Smooth muscle cell (in vitro differentiated cells): ENCODE results near the gene OOSP4A. TPM values are rescaled to one million over a fixed set of nuclear protein-coding genes. Genes with fewer than 3 reads are reported as not detected.

ENCODE experiments used
- DNase-seq: peaks from one replicate; lab custom pipeline; 2025; ENCODE audit not compliant: unreplicated experiment; lab: John Stamatoyannopoulos, UW
- H2AFZ ChIP-seq: fragments of 200-600 bp; sonication (generic); 2 replicates; pipeline ENCODE4 v1.6.0; 2016; ENCODE audit warnings: antibody characterized with exemption, low read depth, mild to moderate bottlenecking
- H3F3A ChIP-seq: fragments of 200-600 bp; sonication (generic); 2 replicates; pipeline ENCODE4 v1.6.0; 2017; ENCODE audit warnings: antibody characterized with exemption, low read depth
- H3K27ac ChIP-seq: fragments of 200-600 bp; sonication (generic); 2 replicates; pipeline ENCODE4 v1.5.1; 2016; ENCODE audit warnings: low read depth, mild to moderate bottlenecking
- H3K27me3 ChIP-seq: fragments of 200-600 bp; sonication (generic); 2 replicates; pipeline ENCODE4 v1.6.1; 2016; ENCODE audit warnings: low read depth, mild to moderate bottlenecking
- H3K36me3 ChIP-seq: fragments of 200-600 bp; sonication (generic); 2 replicates; pipeline ENCODE4 v1.5.1; 2016; ENCODE audit warnings: low read depth
- H3K4me1 ChIP-seq: fragments of 200-600 bp; sonication (generic); 2 replicates; pipeline ENCODE4 v1.5.1; 2016; ENCODE audit warnings: low read depth
- H3K4me2 ChIP-seq: fragments of 200-600 bp; sonication (generic); 2 replicates; pipeline ENCODE4 v1.6.0; 2016; ENCODE audit warnings: mild to moderate bottlenecking
- H3K4me3 ChIP-seq: fragments of 200-600 bp; sonication (generic); 2 replicates; pipeline ENCODE4 v1.5.1; 2016; ENCODE audit warnings: mild to moderate bottlenecking
- H3K79me2 ChIP-seq: fragments of 200-600 bp; sonication (generic); 2 replicates; pipeline ENCODE4 v1.6.0; 2016; ENCODE audit warnings: low read depth, mild to moderate bottlenecking
- H3K9ac ChIP-seq: fragments of 200-600 bp; sonication (generic); 2 replicates; pipeline ENCODE4 v1.6.0; 2016; ENCODE audit warnings: low read depth
- H3K9me3 ChIP-seq: fragments of 200-600 bp; sonication (generic); replicated peaks from 2 replicates; pipeline ENCODE4 v1.5.1; 2016; ENCODE audit warnings: low read depth
- H4K20me1 ChIP-seq: fragments of 200-600 bp; sonication (generic); 2 replicates; pipeline ENCODE4 v1.6.0; 2016; ENCODE audit warnings: low read depth
- WGBS: methylation state at CpG from one replicate; pipeline ENCODE4 v1.1.7; 2016; ENCODE audit warnings: low lambda C conversion rate; 5-methylcytosine and 5-hydroxymethylcytosine counted together
- polyA plus RNA-seq: library from polyadenylated mRNA; unstranded; fragments of >200 nt; fragmentation: Nextera tagmentation; extraction: Ambion mirVana; gene quantifications from 2 replicates; pipeline ENCODE4 v1.2.1, GENCODE V29; 2016
- total RNA-seq: library from RNA; depleted of rRNA; stranded (reverse); fragments of >200 nt; gene quantifications from 2 replicates; pipeline ENCODE4 v1.2.3, GENCODE V29; 2014
- TF ChIP-seq, protein P1 (sequence below): fragments of 200-600 bp; sonication (generic); IDR thresholded peaks from 2 replicates; pipeline ENCODE4 v1.5.1; 2017; ENCODE audit warnings: borderline replicate concordance, mild to moderate bottlenecking, antibody characterized with exemption; ENCODE audit not compliant: insufficient read depth, poor library complexity, severe bottlenecking

Gene OOSP4A
- total and polyA plus RNA-seq, 2 experiments from 2014 or later, result not detected

GRCh38 chr11:59941091-59941490 lies 22.7 kb upstream of the OOSP4A start:
- Histone ChIP-seq H2AFZ (no peak overlapping the region), H3K4me1 (no peaks in the 10 kb centered on the region), H3K27ac (no peak overlapping the region), H3K79me2 (no peaks in the 10 kb centered on the region), H4K20me1 (no peaks in the 10 kb centered on the region), H3K27me3 (no peaks in the 10 kb centered on the region), H3K9me3 (no peaks in the 10 kb centered on the region), H3K4me3 (no peak overlapping the region), H3K9ac (no peak overlapping the region), H3K4me2 (no peak overlapping the region), H3F3A (no peaks in the 10 kb centered on the region), H3K36me3 (no peaks in the 10 kb centered on the region)
- DNase-seq, result no peak
- 90% methylated on average over 4 of the region's 4 CpGs for WGBS
- TF ChIP-seq, protein P1, sequence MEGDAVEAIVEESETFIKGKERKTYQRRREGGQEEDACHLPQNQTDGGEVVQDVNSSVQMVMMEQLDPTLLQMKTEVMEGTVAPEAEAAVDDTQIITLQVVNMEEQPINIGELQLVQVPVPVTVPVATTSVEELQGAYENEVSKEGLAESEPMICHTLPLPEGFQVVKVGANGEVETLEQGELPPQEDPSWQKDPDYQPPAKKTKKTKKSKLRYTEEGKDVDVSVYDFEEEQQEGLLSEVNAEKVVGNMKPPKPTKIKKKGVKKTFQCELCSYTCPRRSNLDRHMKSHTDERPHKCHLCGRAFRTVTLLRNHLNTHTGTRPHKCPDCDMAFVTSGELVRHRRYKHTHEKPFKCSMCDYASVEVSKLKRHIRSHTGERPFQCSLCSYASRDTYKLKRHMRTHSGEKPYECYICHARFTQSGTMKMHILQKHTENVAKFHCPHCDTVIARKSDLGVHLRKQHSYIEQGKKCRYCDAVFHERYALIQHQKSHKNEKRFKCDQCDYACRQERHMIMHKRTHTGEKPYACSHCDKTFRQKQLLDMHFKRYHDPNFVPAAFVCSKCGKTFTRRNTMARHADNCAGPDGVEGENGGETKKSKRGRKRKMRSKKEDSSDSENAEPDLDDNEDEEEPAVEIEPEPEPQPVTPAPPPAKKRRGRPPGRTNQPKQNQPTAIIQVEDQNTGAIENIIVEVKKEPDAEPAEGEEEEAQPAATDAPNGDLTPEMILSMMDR, result no peak

- 84% methylated on average over 3 of the region's 3 CpGs for WGBS
- TF ChIP-seq, protein P1, result no peak
These were observed 19.7 kb upstream of the OOSP4A start for GRCh38 chr11:59943997-59944714.

DNA sequence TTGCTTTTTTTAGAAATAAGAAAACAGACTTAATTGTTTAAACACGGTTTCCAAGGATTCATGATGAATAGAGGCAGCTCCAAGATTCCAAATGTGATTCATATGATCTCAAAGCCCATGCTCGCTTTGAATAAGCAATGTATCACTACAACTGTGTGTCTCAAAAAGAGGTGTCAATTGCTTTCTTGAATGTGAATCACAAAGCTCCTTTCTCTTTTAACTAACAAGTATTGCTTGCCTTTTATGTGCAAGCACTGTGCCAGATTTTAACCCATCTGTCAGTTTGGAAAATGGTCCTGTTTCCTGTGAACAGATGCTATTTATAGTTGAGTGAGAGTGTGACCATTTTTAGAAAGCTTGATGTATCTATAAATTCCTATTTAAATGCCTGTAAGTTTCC lies 19.1 kb upstream of the OOSP4A start:
- H3K4me3 ChIP-seq, result no peak overlapping the region
- H4K20me1 ChIP-seq, result no peaks in the 10 kb centered on the region
- H3K9ac ChIP-seq, result no peak overlapping the region
- no peaks in the 10 kb centered on the region for H3K36me3 ChIP-seq
- WGBS, result 72% methylated on average over 2 of the region's 2 CpGs
- H3F3A ChIP-seq, result no peaks in the 10 kb centered on the region
- no peak for DNase-seq
- no peak overlapping the region for H2AFZ ChIP-seq
- TF ChIP-seq, protein P1, result no peak
- H3K79me2 ChIP-seq, result no peaks in the 10 kb centered on the region
- H3K27ac ChIP-seq, result no peak overlapping the region
- no peak overlapping the region for H3K4me2 ChIP-seq
- no peaks in the 10 kb centered on the region for H3K27me3 ChIP-seq
- no peaks in the 10 kb centered on the region for H3K4me1 ChIP-seq
- H3K9me3 ChIP-seq, result no peaks in the 10 kb centered on the region

More at GRCh38 chr11:59943997-59944714, 19.7 kb upstream of the OOSP4A start:
- Histone ChIP-seq H3K36me3 (no peaks in the 10 kb centered on the region), H3K9ac (no peak overlapping the region), H3K9me3 (no peaks in the 10 kb centered on the region), H3K27ac (no peak overlapping the region), H3K27me3 (no peaks in the 10 kb centered on the region), H3F3A (no peaks in the 10 kb centered on the region), H3K4me3 (no peak overlapping the region), H2AFZ (no peak overlapping the region), H3K79me2 (no peaks in the 10 kb centered on the region), H3K4me2 (no peak overlapping the region), H4K20me1 (no peaks in the 10 kb centered on the region), H3K4me1 (no peaks in the 10 kb centered on the region)
- DNase-seq, result no peak
